Posterior cingulate gyrus (tissue), 11 donors: ENCODE measurements around the gene LZTS2.

Source experiments
- DNase-seq, 10 donors: peaks; one replicate each; pipeline versions ENCODE4 v3.0.0 to v3.0.0-alpha.2; 2020 to 2021; ENCODE audit warnings: mixed read lengths in 3 of 10
- intact Hi-C: fragments of 100-400 bp; cut with DNase I; formaldehyde crosslinking; loops from one replicate; pipeline ENCODE4 v1.15.1; 2023

LZTS2 gene

DNA sequence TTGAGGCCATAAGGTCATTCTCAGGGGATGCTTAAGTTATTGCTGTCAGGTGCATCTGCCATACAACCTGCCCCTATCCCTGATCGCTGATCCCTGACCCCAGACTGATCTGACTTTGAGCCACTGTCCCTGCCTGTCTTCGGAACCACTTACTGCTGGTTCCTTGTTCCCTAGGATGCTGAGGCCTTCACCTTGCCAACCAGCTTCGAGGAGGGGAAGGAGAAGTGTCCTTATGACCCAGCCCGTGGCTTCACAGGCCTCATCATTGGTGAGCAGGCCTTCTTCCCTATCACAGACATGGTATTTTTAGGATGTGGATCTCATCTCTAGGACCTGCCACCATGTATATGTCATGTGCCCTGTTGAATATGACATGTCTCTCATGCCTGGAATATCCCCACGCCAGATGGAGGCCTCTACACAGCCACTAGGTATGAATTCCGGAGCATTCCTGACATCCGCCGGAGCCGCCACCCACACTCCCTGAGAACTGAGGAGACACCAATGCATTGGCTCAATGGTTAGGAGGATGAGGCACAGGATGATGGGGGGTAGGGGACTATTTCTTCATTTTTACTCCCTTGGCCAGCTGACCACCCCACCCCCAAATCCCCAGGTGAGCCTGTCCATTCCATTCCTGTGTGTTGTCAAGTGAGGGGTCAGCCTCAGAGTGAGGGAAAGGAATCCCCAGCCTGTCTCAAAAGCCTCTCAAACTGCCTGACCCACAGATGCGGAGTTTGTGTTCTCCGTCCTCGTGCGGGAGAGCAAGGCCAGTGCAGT is 21.3 kb upstream of the LZTS2 start:
- DNase-seq, result no peak
- intact Hi-C loops, result no loop called here

DNA sequence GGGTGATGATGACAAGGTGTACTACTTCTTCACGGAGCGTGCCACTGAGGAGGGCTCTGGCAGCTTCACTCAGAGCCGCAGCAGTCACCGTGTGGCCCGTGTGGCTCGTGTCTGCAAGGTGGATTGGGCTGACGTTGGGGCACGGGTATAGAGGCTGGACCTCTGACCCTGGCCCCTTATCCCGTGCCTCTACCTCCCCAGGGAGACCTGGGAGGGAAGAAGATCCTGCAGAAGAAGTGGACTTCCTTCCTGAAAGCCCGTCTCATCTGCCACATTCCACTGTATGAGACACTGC is 20.8 kb upstream of the LZTS2 start:
- intact Hi-C loops, result no loop called here
- no peak for DNase-seq

DNA sequence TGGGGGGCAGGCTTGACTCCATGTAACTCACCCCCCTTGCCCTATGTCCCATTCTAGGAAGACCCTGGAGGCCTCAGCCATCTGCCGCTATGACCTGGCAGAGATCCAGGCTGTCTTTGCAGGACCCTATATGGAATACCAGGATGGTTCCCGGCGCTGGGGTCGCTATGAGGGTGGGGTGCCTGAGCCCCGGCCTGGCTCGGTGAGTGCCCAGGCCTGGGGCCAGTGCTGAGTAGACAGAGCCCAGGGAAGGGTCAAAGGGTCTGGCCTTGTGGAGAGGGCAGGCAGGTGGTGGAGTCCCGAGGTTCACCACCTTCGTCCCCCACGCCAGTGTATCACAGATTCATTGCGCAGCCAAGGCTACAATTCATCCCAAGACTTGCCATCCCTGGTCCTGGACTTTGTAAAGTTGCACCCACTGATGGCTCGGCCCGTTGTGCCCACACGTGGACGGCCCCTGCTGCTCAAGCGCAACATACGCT is 19.8 kb upstream of the LZTS2 start:
- no peak for DNase-seq
- intact Hi-C loops, result loop anchor here (10.0 kb wide), 1 partner anchor 65 kb away; the partner anchor contains the start of gene SLF2

DNA sequence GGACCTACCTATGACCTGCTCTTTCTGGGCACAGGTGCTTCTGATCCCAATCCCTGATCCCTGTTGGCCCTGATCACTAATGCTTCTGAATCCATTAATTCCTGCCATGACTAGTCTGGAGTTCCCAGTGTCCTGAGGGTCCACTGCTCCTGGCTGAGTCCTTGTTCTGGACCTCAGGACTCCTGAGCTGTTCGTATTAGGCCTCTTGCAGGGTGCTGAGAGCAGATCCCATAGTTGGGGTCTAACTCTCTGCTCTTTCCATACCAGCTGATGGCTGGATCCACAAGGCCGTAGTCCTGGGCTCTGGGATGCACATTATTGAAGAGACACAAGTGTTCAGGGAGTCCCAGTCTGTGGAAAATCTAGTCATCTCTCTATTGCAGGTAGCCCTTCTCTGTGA is 19.3 kb upstream of the LZTS2 start:
- no peak for DNase-seq
- intact Hi-C loops, result loop anchor here (10.0 kb wide), 1 partner anchor 66 kb away; the partner anchor contains the start of gene SLF2

DNA sequence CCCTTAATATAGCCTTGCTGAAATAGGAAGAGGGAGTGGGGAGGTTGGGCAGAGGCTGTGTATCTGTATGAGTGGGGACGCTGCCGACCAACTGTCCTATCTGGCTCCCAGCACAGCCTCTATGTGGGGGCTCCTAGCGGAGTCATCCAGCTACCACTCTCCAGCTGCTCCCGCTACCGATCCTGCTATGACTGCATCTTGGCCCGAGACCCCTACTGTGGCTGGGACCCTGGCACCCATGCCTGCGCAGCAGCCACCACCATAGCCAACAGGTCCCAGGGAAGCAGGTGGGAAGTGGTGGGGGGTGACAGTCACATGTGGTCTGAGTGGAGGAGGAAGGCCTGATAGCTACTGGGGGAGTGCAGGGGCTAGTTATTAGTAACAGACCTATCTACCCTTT is 18.9 kb upstream of the LZTS2 start:
- DNase-seq, result no peak
- intact Hi-C loops, result loop anchor here (10.0 kb wide), 1 partner anchor 66 kb away; the partner anchor contains the start of gene SLF2

DNA sequence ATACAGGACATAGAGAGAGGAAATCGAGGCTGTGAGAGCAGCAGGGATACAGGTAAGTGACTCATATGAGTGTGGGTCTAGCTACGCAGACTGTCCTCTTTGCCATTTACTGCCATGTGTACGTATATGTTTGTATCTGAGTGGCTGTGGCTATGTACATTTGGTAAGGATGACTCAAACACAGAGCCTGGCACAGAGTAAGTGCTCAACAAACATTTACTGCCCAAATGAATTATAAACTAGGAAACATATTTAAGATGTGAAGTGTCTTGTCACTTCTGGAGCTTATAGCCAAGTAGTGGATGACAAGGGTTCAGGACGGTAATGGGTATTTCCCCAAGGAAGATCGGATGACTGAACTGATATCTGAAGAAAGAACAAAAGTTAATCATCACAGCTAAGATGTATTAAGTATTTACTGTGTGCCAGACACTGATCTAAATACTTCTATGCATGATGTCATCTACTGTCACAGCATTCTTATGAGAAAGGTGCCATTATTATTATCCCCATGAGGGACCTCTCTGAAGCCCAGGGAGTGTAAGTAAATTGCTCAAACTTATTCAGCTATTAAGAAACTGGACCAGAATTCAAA is 18.3 kb upstream of the LZTS2 start:
- DNase-seq, result no peak
- intact Hi-C loops, result loop anchor here (10.0 kb wide), 1 partner anchor 66 kb away; the partner anchor contains the start of gene SLF2

DNA sequence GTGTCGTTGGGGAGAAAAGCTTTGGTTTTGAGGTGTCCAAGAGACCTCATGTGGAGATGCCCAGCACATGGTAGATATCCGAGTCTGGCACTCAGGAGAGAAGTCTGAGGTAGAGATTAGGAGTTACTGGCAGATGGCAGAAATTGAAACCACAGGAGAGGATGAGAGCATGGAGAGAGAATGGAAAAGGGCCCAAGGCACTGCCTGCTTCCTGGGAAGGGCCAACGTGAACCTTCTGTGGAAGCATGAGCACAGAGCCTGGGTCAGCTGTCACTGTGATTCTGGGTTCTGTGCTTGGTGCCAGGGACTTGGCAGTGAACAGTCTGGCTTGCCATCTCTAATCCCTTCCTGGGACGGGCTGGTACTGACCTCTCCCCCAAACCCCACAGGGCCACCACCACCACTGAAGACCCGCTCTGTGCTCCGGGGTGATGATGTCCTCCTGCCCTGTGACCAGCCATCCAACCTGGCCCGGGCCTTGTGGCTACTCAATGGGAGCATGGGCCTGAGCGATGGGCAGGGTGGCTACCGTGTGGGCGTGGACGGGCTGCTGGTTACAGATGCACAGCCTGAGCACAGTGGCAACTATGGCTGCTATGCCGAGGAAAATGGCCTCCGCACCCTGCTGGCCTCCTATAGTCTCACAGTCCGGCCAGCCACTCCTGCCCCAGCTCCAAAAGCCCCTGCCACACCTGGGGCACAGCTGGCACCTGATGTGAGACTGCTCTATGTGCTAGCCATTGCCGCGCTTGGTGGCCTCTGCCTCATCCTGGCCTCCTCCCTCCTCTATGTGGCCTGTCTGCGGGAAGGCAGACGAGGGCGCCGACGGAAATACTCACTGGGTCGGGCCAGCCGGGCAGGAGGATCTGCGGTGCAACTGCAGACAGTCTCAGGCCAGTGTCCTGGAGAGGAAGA is 16.4 kb upstream of the LZTS2 start:
- DNase-seq, result peak in 1 of 10 donors; percentile 78
- intact Hi-C loops, result loop anchor here (10.0 kb wide), 1 partner anchor 68 kb away; the partner anchor contains the start of gene SLF2

DNA sequence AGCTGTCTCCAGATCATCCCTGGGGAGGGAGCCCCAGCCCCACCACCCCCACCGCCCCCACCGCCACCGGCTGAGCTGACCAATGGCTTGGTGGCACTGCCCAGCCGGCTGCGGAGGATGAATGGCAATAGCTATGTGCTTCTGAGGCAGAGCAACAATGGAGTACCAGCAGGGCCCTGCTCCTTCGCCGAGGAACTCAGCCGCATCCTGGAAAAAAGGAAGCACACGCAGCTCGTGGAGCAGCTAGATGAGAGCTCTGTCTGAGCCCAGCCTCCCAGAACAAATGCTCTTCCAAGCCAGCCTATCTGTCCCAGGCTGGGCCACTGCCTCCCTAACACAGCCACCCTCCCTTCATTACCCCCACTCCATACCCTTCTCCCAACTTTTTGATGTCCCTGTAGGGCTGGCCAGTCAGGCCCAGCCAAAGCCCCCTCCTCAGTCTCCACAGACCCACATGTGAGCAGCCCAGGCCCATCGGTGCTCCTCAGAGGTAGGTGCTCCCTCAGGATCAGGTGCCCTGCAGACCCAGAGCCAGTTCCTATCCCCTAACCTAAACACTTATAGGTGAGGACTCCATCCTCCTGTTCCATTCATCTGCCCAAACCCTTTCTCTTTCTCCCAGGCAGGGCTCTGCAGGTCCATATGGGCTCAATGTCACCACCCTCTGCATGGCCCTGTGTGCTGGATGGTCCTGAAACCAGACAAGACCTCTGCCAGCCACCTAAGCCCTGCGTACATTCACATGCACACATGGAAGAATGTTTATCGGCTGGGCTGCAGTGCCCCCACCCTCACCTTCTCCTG is 15.5 kb upstream of the LZTS2 start:
- DNase-seq, result peak in 1 of 10 donors; percentile 71
- intact Hi-C loops, result loop anchor here (10.0 kb wide), 1 partner anchor 69 kb away; the partner anchor contains the start of gene SLF2

DNA sequence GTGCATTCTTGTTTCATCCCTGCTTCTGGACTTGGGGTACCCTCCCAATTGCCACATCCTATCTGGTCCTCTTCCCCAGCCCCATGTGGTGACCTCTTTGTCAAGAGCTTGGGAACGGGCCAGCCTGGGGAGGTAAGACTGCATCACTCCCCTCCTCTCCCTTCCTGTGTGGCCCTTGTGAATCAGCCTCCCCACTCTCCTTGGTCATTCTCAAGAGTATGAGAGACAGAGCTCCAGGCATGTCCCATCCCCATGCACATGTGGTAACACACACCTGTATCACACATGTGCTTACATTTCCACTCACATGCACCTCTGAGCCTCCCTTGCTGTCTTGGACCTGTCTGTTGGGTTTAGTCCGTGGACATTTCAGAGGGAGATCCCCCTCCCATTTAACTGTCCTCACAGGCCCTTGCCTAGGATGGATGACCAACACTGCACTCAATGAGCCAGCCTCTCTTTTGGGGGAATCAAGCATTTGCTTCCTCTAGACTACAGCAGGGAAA is 14.9 kb upstream of the LZTS2 start:
- intact Hi-C loops, result loop anchor here (10.0 kb wide), 1 partner anchor 70 kb away; the partner anchor contains the start of gene SLF2
- DNase-seq, result peak in 1 of 10 donors; percentile 32

DNA sequence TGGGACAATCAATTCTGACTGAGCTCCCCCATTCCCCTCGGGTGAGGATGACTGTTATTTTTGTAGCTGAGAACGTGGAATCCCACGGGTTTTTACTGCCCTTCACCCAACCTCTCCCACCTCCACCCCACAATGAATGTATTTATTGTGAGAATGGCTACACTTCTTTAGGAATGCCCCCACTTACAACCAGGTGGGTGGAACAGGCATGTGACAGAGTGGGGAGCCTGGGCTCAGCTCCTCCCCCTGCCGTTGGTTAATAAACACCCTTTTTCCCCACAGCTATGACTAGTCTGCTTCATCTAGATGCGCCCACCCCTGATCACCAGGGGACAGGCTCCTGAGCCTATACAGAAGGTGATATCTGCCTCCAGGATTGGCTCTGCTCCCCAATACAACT is 14.3 kb upstream of the LZTS2 start:
- DNase-seq, result peak in 1 of 10 donors; percentile 59
- intact Hi-C loops, result loop anchor here (10.0 kb wide), 1 partner anchor 71 kb away; the partner anchor contains the start of gene SLF2

DNA sequence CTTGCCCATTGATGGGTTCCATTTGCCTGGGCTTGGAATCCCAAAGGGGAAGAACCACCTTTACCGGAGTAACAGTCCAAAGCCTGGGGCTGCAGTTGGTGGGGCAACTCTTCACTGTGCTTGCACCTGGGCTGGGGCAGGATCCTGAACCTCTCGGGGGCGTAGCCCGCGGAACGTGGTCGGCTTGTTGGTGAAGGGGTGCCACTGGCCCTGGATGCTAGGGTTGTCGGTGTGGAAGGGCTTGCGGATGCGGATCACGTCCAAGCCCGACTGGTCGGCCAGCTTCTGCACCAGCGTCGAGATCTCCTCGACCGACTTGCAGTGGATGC is 13.0 kb upstream of the LZTS2 start:
- peak in 2 of 10 donors; percentile 70 to 81 for DNase-seq
- intact Hi-C loops, result loop anchor here (10.0 kb wide), 1 partner anchor 72 kb away; the partner anchor contains the start of gene SLF2

DNA sequence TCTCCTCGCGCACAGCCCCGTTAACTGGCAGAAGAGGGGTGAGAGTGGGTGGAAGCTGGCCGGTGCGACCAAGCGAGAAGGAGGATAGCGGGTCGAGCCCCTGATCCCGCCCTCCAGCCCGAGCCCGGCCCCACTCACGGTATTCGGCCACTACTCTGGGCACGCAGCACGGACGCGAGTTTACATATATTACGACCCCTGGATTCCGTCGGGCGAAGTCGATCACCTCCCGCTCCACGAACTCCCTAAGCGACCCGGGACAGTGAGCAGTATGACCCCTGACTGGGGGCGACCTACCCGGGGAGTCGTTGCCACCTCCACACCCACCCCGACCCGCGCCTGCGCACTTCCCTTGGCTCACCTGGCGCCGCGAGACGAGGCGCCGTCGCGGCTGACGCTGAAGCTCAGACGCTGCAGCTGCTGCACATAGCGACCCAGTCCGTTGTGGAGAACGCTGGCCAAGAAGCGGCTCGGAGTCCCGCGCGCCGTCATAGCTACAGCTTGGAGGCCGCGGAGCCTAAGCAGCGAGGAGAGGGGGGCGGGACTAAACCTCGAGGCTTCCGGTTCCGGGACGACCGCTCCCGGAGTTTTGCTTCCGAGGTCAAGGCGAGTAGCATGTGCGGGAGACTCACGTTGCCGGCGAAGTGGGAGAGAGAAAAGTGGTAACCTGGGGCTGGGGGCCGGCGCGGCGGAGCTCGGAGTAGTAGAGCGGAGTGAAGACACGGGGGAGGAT is 12.5 kb upstream of the LZTS2 start, which contains the start of the genes MRPL43 and TWNK:
MRPL43 (minus strand) TSS at position 546 of the 733 bp plus-strand sequence; CDS start at position 492, 54 bp downstream.
TWNK (plus strand) TSS at position 592 of the 733 bp plus-strand sequence. CDS start 668 bp downstream, outside the sequence.
- intact Hi-C loops, result loop anchor here (10.0 kb wide), 1 partner anchor 72 kb away; the partner anchor contains the start of gene SLF2
- DNase-seq, result peak; percentile 87 to 99 (median 91)

DNA sequence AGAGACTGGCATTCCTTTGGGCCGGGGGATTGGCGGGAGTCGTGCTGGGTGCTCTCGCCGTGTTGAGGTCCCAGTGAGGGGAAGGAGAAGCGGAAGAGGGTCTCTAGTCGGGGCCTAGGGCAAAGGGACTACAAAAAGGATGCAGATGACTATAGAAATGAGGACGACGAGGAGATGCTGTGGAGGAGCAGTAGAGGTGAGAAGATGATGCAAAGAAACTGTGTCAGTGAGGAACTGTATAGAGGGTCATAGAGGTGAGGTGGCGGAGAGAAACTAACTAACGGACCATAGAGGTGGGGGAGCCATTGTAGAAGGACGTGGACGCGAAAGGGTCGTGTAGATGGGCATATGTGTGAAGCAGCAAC is 11.9 kb upstream of the LZTS2 start:
- DNase-seq, result peak in 1 of 10 donors; percentile 1
- intact Hi-C loops, result loop anchor here (10.0 kb wide), 1 partner anchor 73 kb away; the partner anchor contains the start of gene SLF2

DNA sequence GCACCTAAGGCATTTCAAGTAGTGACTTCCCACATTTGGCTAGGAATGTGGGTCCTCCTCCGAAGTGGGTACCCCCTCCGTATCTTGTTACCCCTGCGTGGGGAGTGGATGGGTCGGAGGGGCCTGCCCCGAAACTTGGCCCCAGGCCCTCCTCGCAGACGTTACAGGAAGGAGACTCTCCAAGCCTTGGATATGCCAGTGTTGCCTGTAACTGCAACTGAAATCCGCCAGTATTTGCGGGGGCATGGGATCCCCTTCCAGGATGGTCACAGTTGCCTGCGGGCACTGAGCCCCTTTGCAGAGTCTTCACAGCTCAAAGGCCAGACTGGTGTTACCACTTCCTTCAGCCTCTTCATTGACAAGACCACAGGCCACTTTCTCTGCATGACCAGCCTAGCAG is 11.4 kb upstream of the LZTS2 start:
- intact Hi-C loops, result loop anchor here (10.0 kb wide), 1 partner anchor 73 kb away; the partner anchor contains the start of gene SLF2
- DNase-seq, result peak in 2 of 10 donors; percentile 16 to 69

DNA sequence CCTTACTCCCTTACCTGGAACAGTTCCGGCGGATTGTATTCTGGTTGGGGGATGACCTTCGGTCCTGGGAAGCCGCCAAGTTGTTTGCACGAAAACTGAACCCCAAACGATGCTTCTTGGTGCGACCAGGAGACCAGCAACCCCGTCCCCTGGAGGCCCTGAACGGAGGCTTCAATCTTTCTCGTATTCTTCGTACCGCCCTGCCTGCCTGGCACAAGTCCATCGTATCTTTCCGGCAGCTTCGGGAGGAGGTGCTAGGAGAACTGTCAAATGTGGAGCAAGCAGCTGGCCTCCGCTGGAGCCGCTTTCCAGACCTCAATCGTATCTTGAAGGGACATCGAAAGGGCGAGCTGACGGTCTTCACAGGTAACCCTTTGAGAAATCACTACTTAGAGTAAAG is 10.5 kb upstream of the LZTS2 start:
- intact Hi-C loops, result loop anchor here (10.0 kb wide), 1 partner anchor 74 kb away; the partner anchor contains the start of gene SLF2
- DNase-seq, result peak in 2 of 10 donors; percentile 12 to 63

DNA sequence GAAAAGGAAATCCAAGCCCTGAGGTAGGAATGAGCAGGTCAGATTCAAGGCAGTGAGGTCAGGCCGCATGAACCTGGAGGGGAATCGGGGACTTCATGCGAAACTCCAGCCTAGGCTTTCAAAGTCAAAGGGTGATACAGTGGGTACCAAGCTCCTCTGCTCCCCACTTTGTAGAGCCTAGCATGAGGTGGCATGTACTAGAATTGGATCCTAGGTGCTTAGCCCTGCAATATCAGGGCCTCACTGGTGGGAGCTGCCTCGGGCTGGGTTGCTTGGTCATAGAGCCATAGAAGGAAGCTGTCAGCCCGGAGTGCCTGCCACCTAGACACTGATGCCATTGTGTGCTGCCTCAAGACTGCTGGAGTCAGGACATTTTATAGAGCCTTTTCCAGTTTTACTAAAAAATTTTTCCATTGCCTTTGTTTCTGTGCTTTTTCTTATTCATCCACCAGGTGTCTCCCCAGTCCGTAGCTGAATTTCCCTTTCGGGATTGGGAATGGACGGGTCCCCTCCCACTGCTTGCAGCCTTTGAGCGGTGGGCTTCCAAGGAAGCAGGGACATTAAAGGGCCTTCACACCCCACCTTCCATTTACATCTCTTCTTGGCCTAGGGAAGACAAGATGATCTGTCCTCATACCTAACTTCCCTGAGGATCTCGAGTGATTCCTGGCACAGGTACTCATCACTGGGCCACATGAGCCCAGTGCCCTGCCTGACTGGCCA is 5.5 kb upstream of the LZTS2 start:
- intact Hi-C loops, result loop anchor here (1.0 kb wide), 1 partner anchor 20 kb away; no protein-coding TSS in a partner anchor

DNA sequence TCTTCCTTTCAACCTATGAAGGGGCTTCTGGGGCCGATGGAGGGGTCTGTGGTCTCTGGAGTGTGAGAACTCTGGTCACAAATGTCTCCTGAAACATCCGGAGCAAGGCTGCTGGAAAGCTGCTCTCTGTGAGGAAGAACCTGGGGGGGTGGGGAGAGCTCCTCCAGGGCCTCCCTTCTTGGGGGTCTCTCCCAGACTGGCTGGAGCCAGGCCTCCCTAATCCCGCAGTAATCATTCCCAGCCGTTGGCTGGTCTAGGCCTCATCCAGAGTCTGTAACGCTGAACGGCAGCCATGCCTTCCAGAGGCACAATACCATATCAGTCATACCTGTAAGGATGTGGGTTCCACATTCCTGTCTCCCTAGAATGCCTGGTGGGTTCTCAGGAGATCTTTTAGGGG is 4.4 kb upstream of the LZTS2 start:
- no peak for DNase-seq
- intact Hi-C loops, result no loop called here

More for the DNA sequence above, 5.5 kb upstream of the LZTS2 start:
- DNase-seq, result peak in 2 of 10 donors; percentile 48 to 52
